Stimulated activated CD4-positive, alpha-beta T cell treated with anti-CD3 and anti-CD28 coated beads, Interleukin-2, amount 100 ng/mL, for 24 hours (primary cell): Measurements from ENCODE around the gene PTPN20.

Experiments
- DNase-seq, 2 donors: peaks; one replicate each; pipeline ENCODE4 v3.0.0-alpha.2; 2020

PTPN20 gene

DNA sequence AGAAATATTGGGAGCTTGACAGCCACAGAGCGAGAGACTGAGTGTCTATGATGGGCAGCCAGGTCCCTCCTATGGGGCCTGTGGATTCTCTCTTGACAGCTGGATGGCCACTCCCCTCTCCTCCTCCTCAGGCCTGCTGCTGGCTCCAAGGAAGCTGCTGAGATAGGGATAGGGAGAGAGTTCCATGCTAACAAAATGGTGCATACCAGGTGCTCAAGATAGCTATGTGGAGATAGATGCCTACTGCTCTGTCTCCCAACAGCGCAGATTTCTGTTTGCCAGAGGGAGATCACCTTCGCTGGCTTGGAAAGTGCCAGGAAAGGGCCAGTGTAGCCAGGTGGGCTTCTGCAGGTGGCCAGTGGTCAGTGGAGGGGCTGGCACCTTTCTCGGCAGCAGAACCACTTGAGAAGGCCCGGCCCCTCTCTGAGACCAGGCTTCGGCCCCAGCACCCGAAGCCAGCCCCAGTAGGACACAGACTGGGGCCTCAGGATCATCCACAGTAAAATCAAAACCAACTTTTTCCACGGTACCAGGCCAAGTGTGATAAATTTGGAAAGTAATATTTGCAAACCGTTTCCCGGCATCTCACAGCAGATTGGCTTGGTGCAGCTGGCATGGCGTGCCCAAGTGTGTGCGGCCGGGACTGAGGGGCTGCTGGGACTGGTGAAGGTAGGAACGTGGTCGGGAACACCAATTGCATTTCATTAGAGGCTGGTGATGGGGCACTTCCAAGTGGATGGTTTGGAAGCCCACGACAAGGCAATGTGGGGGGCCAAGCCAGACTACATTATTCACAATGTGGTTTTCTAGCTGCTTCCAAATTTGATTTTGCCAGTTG is 139.6 kb downstream of the PTPN20 start:
- no peak for DNase-seq

DNA sequence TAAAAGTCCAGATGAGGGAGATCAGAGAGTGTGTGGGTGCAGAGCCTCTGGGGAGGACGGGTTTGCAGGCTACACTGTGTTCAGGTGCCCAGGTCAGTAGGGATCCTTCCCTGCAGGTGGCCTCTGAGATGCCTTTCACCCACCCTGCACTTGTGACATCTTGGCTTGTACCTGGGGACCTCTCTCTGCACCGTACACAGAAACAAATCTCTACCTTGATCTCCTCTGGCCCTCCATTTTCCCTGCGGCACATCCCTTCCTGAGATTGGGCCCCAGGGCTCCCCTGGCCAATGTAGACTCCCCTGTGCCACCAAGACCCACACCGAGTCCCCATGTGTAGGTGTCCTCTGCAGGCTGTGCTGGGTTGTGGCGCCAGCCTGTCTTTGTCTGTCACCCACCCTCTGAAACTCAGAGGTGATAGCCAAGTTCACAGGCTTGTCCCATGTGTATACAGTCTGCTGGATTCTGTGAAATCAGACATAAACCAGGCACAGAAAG is 140.6 kb downstream of the PTPN20 start:
- DNase-seq = no peak
